ENCODE data around the gene LSM3.

Gene LSM3

GRCh38 chr3:14243782-14244181 lies 65.2 kb downstream of the LSM3 start:
- DNase-seq: no peak

DNA sequence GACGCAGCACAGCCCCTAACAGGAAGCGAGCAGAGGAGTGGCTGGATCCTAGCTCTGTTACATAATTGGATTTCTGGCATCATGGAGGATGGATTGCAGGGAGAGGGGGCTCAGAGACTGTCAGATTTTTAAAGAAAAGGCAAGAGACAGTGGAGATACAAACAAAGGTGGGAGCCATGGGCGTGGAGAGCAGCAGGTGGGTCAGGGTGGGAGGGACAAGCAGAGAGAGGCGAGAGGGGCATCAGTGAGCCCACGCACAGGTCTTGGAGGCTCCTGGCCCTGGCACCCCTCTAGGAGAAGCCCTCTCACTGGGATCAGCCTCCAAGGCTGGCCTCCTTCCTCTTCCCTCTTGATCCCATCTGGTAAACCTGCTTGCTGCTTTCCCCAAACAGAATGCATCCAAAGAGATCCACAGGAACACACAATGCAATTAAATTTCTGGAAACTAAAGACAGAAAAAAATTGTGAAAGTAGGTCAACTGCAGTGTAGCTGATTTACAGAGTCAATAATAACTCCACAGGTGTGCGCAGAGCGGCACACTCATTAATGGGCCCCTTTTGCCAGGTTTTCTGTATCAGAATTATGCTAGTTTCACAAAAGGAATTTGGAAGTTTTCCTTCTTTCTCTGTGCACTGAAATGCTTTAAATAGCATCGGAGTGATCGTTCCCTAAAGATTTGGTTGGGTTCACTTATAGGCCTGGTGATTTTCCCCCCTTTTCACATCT lies 66.1 kb downstream of the LSM3 start:
- no peak for DNase-seq

GRCh38 chr3:14245248-14245639 lies 66.6 kb downstream of the LSM3 start:
- no peak for DNase-seq

DNA sequence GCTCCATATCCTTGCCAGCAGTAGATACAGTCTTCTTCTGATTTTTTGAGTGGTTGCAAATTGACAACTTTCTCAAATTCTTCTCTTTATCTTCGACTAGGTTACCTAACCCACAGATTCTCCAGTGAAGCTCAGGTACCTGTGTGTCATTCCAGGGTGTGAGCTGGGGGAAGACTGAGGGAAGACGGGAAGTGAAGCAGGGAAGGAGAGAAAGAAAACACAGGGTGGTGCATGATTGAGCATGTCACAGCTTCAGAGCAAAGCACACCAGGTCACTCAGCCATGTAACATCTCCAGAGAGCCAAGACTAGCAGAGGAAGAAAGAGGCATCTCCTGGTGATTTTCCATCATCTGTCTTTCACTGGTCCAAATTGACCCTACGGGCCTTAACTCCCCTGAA lies 67.2 kb downstream of the LSM3 start:
- DNase-seq: no peak

- no peak for DNase-seq
Measured at GRCh38 chr3:14246414-14246813, 67.8 kb downstream of the LSM3 start.

DNA sequence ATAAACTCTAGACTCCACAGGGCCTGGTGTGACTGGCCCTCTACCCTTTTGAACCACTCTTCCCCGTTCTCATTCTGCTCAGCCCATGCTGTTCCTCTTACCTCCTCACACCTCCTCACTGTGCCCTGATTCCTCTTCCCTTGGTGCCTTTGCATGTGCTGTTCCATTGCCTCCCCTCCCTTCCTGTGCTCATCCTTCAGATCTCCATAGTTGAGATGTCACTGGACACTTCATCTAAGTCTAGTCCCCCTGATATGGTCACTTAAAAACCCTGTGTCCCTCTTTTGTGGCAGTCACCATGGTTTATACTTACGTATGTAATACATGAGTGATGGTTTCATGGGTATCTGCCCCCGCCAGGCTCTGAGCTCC lies 69.8 kb downstream of the LSM3 start:
- no peak for DNase-seq

DNA sequence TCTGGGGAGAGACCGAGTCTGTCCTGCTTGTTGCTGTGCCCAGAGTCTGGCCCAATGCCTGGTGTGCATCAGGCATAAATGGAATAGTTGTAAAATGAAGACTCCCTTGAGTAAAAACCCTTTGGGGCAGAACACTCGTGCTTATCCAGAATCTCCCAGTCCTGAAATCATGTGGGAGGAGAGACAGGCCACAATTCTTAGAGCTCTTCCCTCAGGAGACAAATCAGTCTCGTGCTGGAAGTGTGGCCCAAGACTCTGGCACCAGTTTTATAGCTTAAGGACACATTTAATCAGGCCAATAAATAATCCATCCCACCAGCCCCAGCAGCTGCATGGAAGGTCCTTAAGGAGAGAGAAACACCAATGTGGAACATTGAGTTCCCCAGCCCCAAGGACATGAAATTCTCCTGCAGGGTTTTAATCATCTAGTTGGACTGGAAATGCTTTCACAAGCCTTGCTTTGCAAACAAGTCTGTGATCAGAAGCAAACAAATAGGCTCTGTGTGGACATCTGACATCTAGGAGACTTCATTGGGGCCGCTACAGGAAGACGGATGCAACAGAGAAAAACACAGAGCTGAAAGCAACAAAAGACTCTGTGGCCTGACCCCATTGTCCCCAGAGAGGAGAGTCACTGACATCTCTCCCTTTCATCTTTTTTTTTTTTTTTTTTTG lies 70.4 kb downstream of the LSM3 start:
- no peak for DNase-seq

Measured in NCI-H1436 treated with DMSO at 0.1 percent for 48 hours (cell line).